ENCODE measurements around the gene CDV3.
A peak's percentile ranks its signal among the peaks of the same experiment; 100 is the strongest.
"Not testable (repeated sequence)": the region's sequence is repeated elsewhere in the genome, so short reads cannot be mapped to it uniquely, and the experiment has no call there.

The CDV3 gene, protein sequence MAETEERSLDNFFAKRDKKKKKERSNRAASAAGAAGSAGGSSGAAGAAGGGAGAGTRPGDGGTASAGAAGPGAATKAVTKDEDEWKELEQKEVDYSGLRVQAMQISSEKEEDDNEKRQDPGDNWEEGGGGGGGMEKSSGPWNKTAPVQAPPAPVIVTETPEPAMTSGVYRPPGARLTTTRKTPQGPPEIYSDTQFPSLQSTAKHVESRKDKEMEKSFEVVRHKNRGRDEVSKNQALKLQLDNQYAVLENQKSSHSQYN
- 294 to 992 (median 588) reads per million in 9 experiments for total RNA-seq

DNA sequence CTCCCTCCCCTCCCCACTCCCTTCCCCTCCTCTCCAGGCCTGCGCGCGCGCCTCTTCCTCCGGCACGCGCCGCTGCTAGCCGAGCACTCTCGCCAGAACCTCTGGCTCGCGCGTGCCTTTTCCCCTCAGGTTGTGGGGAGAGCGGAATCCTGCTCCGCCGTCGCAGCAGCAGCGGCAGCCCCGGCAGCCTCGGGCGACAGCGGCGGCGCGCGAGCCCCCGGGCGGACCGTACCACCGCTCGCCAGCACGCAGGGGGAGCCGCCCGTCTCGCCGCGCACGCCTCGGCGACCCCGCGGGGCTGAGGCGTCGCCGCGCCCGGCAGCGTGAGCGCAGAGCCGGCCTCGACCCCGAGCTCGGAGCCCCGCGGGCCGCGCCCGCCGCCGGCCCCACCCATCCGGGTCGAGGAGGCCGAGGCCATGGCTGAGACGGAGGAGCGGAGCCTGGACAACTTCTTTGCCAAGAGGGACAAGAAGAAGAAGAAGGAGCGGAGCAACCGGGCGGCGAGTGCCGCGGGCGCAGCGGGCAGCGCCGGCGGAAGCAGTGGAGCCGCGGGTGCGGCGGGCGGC, at the start of gene CDV3:
CDV3 (plus strand) TSS at position 58 of the 566 bp plus-strand sequence; CDS start at position 417, 359 bp downstream.
- ATAC-seq (replicated peaks) (peak; percentile 47), DNase-seq (peak in 2 of 3 experiments; percentile 73 to 79)
- H3K4me1 Mint-ChIP-seq (ENCODE audit: low read depth in 2 of 2) = peaks cover 45 to 52% of the 10 kb centered on the region in 2 donors
- no peaks in the 10 kb centered on the region for H3K27me3 Mint-ChIP-seq
- peaks cover 59% of the 10 kb centered on the region for H3K36me3 Mint-ChIP-seq (ENCODE audit: insufficient read depth)
- peak within 1 kb of the TSS; percentile 88 to 90 for H3K4me3 Mint-ChIP-seq
- peak within 1 kb of the TSS; percentile 98 for H3K27ac Mint-ChIP-seq
- no peaks in the 10 kb centered on the region for H3K9me3 Mint-ChIP-seq

DNA sequence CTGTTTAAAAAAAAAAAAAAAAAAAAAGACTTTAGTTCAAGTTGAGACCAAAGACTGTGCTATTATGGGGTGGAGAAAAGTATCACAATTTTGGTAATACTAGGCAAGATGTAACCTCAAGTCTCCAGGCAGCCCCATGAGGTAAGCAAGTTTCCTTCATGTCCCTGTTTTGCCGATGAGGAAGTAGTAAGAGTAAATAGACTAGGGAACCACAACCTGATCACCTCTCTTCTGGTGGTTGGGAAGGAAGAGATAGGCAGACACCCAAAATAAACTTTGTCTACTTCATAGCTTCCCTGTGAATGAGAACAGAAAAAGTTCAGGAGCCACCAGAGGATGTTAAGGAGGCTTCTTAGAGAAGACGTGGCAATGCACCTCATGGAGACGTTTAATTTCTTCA, 49.7 kb upstream of the CDV3 start:
- H3K9me3 Mint-ChIP-seq; H3K27me3 Mint-ChIP-seq; DNase-seq; H3K4me1 Mint-ChIP-seq (ENCODE audit: low read depth in 2 of 2); H3K4me3 Mint-ChIP-seq; H3K36me3 Mint-ChIP-seq (ENCODE audit: insufficient read depth); ATAC-seq (replicated peaks); H3K27ac Mint-ChIP-seq: not testable (repeated sequence)

DNA sequence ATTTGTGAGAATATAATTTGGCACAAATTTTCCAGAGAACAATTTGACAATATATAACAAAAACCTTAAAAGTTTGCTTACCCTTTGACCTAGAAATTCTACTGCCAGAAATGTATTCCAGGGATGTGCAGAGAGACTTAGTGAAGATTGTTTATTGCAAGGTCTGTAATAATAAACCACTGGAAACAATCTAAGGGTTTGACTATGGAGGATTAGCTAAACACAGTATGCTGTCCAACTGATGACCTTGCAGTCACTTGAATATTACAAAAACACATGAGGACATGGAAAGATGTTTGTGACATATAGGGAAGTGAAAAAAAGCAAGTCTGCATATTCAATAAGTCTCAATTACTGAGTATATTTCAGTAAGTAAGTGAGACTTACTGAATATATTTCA, 48.1 kb upstream of the CDV3 start:
- ATAC-seq (replicated peaks) = no peak
- Mint-ChIP-seq H3K27ac (no peak overlapping the region), H3K36me3 (ENCODE audit: insufficient read depth) (no peaks in the 10 kb centered on the region), H3K4me3 (no peak overlapping the region), H3K4me1 (ENCODE audit: low read depth in 2 of 2) (no peaks in the 10 kb centered on the region), H3K27me3 (peaks cover 0 to 10% of the 10 kb centered on the region in 2 donors), H3K9me3 (peaks cover 0 to 9% of the 10 kb centered on the region in 2 donors)
- no peak for DNase-seq

- DNase-seq (no peak), ATAC-seq (replicated peaks) (no peak)
- peaks cover 0 to 9% of the 10 kb centered on the region in 2 donors for H3K9me3 Mint-ChIP-seq
- H3K4me1 Mint-ChIP-seq (ENCODE audit: low read depth in 2 of 2) = no peaks in the 10 kb centered on the region
- H3K27me3 Mint-ChIP-seq = peaks cover 3 to 10% of the 10 kb centered on the region in 2 donors
- H3K4me3 Mint-ChIP-seq = no peak overlapping the region
- no peak overlapping the region for H3K27ac Mint-ChIP-seq
- no peaks in the 10 kb centered on the region for H3K36me3 Mint-ChIP-seq (ENCODE audit: insufficient read depth)
Observed at GRCh38 chr3:133527081-133527715, 46.3 kb upstream of the CDV3 start.

DNA sequence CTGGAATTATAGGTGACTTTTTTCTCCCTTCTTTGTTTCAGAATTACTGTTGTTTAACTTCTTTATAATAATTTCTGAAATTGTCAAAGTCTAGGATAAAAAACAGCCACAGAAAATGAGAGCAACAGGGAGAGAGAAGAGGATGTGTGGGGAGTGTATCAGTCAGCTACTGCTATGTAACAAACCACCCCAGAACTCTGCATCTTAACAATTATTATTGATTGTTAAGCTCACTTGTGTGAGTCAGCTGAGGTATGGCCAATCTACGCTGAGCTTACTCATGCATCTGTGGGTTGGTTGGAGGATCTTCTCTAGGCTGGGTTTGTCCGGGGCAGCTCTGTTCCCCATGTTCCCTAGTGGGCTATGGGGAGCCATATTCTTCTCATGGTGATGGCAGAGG, 43.7 kb upstream of the CDV3 start:
- H3K4me1 Mint-ChIP-seq (ENCODE audit: low read depth in 2 of 2) = no peaks in the 10 kb centered on the region

DNA sequence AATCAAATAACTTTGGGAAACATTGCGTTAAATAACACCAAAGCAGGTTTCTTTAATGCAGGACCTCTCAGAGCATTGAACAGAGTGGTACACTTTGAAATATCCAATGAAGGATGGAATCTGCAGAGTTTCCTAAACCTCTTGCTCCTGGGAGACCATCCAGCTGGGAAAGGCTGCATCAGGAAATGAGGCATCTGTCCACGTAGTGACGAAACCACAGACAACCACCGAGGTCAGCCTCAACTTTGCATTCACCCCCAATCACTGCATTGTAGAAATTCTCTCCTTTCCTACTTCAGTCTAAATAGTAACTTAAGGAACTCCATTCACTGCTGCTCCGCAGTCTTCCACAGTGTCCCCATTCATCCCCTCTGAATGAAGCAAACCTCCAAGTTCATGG, 41.5 kb upstream of the CDV3 start:
- Mint-ChIP-seq H3K27me3 (peaks cover 17 to 18% of the 10 kb centered on the region in 2 donors), H3K4me3 (no peak overlapping the region), H3K9me3 (peaks cover 0 to 9% of the 10 kb centered on the region in 2 donors), H3K4me1 (ENCODE audit: low read depth in 2 of 2) (no peaks in the 10 kb centered on the region), H3K36me3 (ENCODE audit: insufficient read depth) (no peaks in the 10 kb centered on the region), H3K27ac (no peak overlapping the region)
- no peak for ATAC-seq (replicated peaks)
- no peak for DNase-seq

More for the DNA sequence above, 43.7 kb upstream of the CDV3 start:
- Mint-ChIP-seq H3K27me3 (peaks cover 8 to 10% of the 10 kb centered on the region in 2 donors), H3K4me3 (no peak overlapping the region), H3K27ac (no peak overlapping the region), H3K9me3 (peaks cover 0 to 9% of the 10 kb centered on the region in 2 donors), H3K36me3 (ENCODE audit: insufficient read depth) (no peaks in the 10 kb centered on the region)
- no peak for ATAC-seq (replicated peaks)
- no peak for DNase-seq

DNA sequence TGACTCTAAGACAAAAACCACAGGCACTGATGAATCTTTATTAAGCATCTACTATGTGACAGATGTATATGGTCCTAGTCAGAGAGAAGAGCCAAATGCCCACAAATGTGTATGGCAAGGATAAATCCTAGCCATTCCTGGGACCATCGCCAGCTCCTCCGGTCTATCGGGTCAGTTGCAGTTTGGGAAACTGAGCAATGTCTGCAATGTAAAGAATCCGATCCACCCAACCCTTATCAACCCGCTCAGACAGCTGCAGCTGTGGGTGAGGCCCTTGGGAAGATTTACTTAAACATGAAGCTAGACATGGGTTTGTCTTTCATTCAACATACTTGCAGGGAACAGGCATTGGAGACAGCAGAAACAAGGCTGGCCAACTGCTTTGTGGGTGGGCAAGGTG, 40.5 kb upstream of the CDV3 start:
- Mint-ChIP-seq H3K9me3 (peaks cover 0 to 9% of the 10 kb centered on the region in 2 donors), H3K27me3 (peaks cover 9 to 21% of the 10 kb centered on the region in 2 donors), H3K36me3 (ENCODE audit: insufficient read depth) (peaks cover 1% of the 10 kb centered on the region), H3K27ac (no peak overlapping the region), H3K4me3 (no peak overlapping the region), H3K4me1 (ENCODE audit: low read depth in 2 of 2) (no peaks in the 10 kb centered on the region)
- no peak for DNase-seq
- ATAC-seq (replicated peaks) = no peak

- no peaks in the 10 kb centered on the region for H3K4me1 Mint-ChIP-seq (ENCODE audit: low read depth in 2 of 2)
- no peak overlapping the region for H3K27ac Mint-ChIP-seq
- no peak overlapping the region for H3K4me3 Mint-ChIP-seq
- H3K36me3 Mint-ChIP-seq (ENCODE audit: insufficient read depth) = peaks cover 3% of the 10 kb centered on the region
- no peak for DNase-seq
- peaks cover 9 to 21% of the 10 kb centered on the region in 2 donors for H3K27me3 Mint-ChIP-seq
- no peaks in the 10 kb centered on the region for H3K9me3 Mint-ChIP-seq
- no peak for ATAC-seq (replicated peaks)
Observed at GRCh38 chr3:133535971-133536881, 37.3 kb upstream of the CDV3 start.

GRCh38 chr3:133537131-133537530, 36.4 kb upstream of the CDV3 start:
- not testable (repeated sequence) for H3K9me3 Mint-ChIP-seq; H3K4me1 Mint-ChIP-seq (ENCODE audit: low read depth in 2 of 2); H3K4me3 Mint-ChIP-seq; H3K27ac Mint-ChIP-seq; H3K36me3 Mint-ChIP-seq (ENCODE audit: insufficient read depth); ATAC-seq (replicated peaks); DNase-seq
- H3K27me3 Mint-ChIP-seq = peaks cover 9 to 19% of the 10 kb centered on the region in 2 donors

- peaks cover 9 to 12% of the 10 kb centered on the region in 2 donors for H3K27me3 Mint-ChIP-seq
- no peak overlapping the region for H3K4me3 Mint-ChIP-seq
- H3K9me3 Mint-ChIP-seq = no peaks in the 10 kb centered on the region
- H3K27ac Mint-ChIP-seq = no peak overlapping the region
- peaks cover 3% of the 10 kb centered on the region for H3K36me3 Mint-ChIP-seq (ENCODE audit: insufficient read depth)
- no peaks in the 10 kb centered on the region for H3K4me1 Mint-ChIP-seq (ENCODE audit: low read depth in 2 of 2)
- DNase-seq (no peak), ATAC-seq (replicated peaks) (no peak)
Observed at GRCh38 chr3:133538154-133538553, 35.3 kb upstream of the CDV3 start.

DNA sequence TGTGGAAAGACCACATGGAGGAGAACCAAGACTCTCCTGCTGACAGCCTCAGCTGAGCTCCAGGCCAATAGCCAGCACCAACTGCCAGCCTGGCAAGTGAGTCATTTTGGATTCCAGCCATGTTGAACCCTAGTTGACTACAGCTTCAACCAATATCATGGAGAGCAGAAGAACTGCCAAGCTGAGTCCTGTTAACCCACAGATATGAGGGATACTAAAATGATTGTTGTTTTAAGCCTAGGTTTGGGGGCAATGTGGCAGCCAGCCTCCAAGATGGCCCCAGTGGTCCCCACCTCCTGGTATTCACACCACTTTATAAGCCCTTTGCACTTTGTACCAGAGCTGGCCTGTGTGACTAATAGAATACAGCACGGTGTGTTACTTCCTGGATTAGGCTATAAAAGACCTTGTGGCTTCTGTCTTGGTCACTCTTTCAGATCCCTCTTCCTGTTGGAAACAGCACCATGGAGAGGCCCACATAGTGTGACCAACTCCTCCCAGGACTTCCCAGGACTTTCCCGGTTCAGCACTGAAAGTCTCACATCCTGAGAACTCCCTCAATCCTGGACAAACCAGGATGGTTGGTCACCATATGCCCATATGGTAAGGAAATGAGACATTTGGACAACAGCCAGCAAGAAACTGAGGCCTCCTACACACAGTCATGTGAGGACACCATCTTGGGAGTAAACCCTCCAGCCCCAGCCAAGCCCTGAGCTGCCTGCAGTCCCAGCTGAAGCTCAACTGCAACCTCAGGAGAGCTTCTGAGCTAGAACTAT, 32.4 kb upstream of the CDV3 start:
- no peaks in the 10 kb centered on the region for H3K4me1 Mint-ChIP-seq (ENCODE audit: low read depth in 2 of 2)
- ATAC-seq (replicated peaks) (no peak), DNase-seq (no peak)
- peak overlapping the region in 1 of 2 donors; percentile 8 for H3K27ac Mint-ChIP-seq
- H3K36me3 Mint-ChIP-seq (ENCODE audit: insufficient read depth) = peaks cover 3% of the 10 kb centered on the region
- peaks cover 9 to 12% of the 10 kb centered on the region in 2 donors for H3K27me3 Mint-ChIP-seq
- no peak overlapping the region for H3K4me3 Mint-ChIP-seq
- H3K9me3 Mint-ChIP-seq = no peaks in the 10 kb centered on the region

GRCh38 chr3:133542871-133543270, 30.6 kb upstream of the CDV3 start:
- H3K9me3 Mint-ChIP-seq = no peaks in the 10 kb centered on the region

More at GRCh38 chr3:133542871-133543270, 30.6 kb upstream of the CDV3 start:
- no peak overlapping the region for H3K27ac Mint-ChIP-seq
- peaks cover 2% of the 10 kb centered on the region for H3K36me3 Mint-ChIP-seq (ENCODE audit: insufficient read depth)
- no peaks in the 10 kb centered on the region for H3K27me3 Mint-ChIP-seq
- H3K4me1 Mint-ChIP-seq (ENCODE audit: low read depth in 2 of 2) = no peaks in the 10 kb centered on the region
- no peak overlapping the region for H3K4me3 Mint-ChIP-seq
- no peak for DNase-seq
- no peak for ATAC-seq (replicated peaks)
